Activated T-cell treated with anti-CD3 and anti-CD28 coated beads for 48 hours (primary cell): Measurements from ENCODE around the gene CDYL2.

Experiments
- DNase-seq: peaks from one replicate; pipeline ENCODE4 v3.0.0-alpha.2; 2020; ENCODE audit warnings: low read depth

The CDYL2 gene

DNA sequence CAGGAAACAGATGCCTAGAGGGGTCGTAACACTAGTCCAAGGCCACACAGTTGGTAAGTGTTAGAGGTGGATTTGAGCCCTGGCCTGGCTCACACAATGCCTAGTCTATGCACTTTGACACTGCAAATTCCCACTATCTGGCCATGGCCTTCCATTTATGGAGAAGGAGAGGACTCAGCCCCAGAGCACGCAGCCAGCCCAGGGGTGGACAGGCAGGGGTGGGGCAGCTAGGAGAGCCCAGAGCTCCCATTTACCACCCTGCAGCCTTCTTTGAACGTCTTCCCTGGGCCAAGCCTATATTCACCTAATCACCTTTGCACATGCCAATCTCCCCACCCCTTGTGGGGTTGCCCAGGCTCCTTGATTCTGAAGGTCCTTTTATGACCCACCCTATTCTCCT lies 182.4 kb downstream of the CDYL2 start:
- DNase-seq, result no peak

- no peak for DNase-seq
These were observed 183.4 kb downstream of the CDYL2 start for GRCh38 chr16:80620736-80621605.

GRCh38 chr16:80619824-80620223 lies 184.6 kb downstream of the CDYL2 start:
- DNase-seq, result no peak

- DNase-seq, result no peak
These were observed 185.3 kb downstream of the CDYL2 start for GRCh38 chr16:80618862-80619648.

DNA sequence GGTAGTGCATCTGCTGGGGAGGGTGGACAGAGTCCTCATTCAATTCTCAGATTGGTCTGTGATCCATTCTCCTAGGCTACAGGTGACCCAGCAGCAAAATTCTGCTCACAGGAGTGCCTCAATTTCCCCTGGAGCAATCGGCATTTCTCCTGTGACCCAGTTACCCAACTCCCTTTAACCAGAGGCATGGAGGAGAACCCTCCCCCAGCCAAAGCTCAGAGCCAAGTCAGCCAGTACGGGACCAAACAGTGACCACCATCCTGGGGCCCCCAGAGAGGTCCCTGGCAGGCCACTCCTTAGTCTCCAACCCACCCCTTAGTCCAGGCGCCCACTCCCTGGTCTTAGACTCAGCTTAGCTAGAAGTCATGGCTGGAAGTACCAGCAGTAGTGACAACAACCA lies 188.0 kb downstream of the CDYL2 start:
- no peak for DNase-seq

DNA sequence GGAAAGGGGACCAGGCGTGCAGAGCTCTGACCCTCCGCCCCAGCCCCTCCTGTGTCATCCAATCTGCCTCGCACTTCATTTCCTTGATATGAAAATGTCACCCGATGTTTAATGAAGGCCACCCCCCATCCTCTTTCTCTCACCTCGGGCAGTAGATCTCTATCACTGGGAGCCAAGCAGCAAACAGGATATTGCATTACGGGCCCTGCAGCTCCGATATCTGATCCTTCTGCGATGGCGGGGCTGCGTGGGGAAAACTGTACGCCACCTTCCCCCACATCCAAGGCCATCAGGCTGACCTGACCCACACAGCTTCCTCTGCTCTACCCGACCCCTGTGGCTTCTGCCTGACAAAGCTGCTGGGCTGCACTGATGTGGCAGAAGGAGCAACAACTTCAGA lies 188.7 kb downstream of the CDYL2 start:
- no peak for DNase-seq

DNA sequence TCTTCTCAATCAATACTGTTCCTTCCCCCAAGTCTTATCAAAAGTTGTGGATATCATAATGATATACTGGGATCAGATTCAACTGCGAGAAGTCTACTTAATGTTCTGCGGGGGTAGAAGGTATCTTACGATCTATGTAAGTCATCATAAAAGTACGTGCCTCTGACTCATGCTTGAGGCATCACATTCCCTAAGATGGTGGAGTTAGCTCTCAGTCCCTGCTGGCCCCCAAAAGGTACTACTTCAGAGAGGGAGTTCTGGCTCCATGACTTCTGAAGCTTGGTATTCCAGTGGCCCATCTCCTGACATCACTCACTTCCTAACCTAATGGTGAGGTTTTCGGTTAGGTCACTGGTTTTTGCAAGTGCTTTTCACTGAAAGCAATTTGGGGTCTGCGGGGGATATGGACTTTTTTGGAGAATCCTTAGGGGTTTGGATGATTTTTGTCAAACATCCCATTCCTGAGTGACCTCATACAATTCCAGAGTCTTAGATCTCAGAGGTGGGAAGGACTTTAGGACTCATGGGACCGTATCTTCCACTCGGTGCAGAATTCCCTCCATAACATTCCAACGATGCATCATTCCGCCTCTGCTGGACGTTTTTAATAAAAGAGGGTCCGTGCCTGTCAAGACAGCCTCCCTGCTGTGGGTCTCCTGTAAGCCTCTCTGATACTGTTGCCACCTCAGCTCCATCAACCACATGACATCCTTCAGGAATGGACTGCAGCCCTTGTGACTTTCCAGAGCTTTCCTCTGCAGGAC lies 189.3 kb downstream of the CDYL2 start:
- DNase-seq, result no peak

DNA sequence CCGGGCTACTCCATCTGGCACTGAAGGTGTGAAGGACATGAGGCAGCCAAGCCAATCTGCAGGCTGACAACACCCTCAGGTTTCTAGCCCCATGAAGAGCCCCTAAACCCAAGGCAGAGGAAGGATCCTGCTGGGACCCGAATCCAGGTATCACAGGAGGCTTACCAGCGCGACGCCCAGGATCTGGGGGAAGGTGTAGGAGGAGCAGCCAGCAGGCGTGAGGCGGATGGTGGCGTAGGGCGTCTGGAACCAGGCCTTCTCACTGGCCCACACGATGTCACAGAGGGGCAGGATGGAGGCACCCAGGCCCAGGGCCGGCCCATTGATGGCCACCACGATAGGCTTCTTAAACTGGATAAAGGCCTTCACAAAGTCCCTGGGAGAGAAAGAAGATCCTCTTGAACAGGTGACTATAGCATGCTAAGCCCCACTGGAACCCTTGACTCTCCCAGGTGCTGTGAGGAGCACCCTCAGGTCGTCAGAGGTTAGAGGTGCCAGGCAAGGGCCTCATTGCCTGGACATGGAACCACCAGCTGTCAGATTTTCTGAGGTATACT lies 191.9 kb downstream of the CDYL2 start:
- no peak for DNase-seq

DNA sequence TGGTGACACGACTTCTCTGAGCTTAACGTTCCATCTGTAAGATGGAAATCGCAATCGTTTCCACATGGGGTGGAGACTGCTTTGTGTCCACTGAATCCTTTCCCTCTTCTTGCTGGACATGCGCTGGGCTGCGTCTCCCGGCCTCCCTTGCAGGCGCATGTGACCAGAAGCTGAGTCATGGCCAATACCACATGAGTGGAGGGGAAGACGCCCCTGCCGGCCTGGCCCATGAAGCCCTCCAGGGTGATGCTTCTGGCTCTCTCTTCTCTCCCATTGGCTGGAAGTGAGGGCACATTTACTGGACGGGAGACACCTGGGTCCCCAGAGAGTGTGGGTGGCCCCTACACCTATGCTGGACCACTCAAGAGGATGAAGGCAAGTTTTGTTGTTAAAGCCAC lies 192.5 kb downstream of the CDYL2 start:
- no peak for DNase-seq

DNA sequence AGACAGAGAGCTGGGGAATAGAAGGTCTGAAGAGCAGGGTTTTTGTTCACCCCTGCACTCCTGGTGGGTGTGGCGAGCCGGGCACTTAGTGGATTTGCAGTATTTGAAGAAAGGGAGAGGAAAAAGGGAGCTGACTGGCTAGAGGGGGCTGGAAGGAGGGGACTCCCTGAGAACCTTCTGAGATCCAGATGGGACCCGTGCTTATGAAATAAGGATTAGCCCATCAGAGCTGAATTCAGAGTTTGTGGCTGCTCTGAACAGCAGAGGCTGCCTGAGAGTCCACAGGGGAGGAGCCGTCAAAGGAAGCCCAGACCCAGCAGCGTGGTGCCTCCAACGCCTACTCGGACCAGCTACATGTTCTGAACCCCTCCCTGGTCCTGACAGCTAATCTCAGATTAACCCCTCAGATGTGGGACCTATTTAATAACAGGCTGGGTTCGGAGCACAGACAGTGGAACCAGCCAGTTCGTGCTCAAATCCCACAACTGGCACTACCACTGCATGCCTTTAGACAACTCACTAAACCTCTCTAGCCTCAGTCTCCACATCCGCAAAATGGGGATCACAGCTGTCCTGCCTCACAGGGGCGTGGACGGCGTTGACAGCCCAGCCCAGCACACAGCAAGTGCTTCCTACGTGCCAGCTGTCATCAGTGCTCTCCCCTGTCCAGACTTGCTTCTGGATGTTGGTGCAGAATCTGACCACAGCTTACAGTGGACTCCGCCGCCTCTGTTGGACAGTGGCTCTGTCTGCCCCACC lies 193.0 kb downstream of the CDYL2 start:
- no peak for DNase-seq

DNA sequence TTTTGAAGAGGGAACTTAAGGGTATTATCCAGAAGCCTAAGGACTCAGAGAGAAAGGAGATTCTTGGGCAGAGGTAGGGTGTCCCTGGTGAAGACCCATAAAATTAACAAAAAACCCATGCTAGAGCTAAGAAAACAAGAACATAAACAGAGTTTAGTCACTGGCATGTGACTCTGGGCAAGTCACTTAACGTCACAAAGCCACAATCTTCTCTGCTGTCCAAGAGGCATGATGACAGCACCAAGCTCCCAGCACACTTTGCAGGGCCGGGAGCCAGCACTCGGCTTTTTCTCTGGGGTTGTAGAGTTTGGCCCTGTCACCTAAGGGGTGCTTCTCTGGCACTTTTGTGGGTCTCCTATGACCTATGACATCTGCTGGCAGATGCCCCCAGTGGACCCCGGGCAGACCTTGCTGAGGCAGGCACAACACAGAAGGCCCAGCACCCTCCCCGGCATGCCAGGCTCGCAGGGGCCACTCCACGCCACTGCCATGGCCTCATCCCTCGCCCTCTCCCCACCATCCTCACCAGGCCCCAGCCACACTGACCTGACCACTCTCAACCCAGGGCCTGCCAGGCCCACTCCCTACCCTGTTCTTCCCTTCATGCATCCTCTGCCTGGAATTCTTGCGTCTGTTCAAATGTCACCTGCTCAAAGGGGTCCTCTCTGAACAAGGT lies 193.8 kb downstream of the CDYL2 start:
- DNase-seq, result no peak

DNA sequence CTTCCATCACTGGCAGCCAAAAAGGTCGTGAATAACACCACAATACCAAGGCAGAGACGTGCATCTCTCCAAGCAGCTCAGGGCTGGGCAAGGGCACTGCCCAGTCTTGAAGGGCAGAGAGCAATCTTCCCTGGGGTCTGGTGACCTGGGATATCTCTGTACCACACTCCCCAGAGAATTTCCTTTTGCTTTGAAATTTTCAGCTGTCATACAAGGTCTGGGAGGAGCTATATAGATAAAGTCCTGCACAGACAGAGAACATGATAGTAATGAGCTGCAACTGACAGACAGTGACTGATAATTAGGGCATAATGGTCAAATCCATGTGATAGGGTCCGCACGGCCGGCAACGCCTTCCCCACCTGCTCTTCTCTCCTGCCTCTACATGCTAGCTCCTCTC lies 195.5 kb downstream of the CDYL2 start:
- DNase-seq, result no peak

DNA sequence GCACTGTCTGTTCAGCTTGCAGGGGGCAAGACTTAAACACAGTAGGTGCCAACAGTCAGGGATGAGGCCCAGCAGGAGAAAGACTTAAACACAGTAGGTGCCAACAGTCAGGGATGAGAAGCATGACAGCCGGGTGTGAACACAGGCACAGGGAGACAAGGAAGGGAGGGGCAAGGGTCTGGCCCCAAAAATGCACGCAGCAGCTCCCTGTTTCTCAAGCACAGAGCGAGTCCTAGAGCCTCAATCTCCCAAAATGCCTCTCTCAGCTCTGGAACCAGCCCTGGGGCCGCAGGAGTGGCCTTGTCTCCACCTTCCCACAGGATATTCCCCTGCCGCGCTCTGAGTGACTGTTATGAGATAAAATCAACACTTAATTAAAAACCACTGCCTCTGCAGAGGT lies 197.2 kb downstream of the CDYL2 start:
- DNase-seq, result no peak

DNA sequence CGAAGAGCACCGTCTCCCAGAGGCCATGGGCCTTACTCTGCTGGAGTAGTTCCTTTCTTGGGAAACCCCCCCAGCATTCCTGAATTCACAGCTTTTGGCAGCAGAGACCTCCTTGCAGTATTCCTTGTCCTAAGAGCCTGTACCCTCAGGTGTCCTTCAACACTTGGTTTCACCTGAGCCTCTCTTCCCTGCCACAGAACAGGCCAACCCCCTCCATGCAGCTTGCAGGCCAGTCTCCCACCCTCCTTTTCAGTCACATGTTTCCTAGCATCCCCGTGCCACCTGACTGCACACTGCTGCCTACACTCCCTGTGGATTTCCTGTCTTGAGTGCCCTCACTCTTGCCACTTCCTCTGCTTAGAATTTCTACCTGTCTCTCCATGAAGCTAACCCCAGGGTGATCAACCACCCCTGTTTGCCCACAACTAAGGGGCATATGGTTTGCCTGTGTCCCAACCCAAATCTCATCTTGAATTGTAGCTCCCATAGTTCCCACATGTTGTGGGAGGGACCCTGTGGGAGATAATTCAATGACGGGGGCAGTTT lies 198.1 kb downstream of the CDYL2 start:
- DNase-seq, result no peak

DNA sequence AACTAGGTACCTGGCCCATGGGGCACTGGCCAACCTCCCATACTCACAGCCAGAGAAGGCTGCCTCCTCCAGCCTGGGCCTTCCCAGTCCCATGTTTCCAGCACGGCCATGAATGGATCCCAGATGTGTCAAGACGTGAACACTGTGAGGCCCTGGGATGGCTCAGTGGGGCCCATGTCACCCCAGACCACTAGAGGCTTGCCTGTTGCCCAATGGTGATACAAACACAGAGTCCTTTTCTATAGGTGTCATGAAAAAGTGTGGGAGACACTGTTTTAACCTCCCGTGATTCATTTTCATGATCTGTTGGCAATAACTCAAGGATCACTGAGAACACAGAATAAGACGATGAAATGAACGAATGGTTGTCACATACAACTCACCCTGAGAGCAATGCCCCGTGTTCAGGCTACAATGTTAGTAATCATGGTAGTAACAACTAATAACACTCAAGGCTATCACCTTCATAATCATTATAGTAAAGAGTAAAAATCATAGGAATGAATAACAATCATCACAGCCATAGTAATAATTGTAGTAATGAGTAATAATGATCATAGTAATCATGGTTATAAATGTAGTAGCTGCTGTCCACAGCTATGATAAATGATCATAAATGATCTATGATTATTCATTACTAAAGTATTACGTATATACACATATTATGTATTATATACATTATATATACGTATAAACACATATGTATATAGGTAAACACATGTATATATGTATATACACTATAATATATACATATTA lies 199.6 kb downstream of the CDYL2 start:
- DNase-seq, result no peak

- DNase-seq, result no peak
These were observed 201.5 kb downstream of the CDYL2 start for GRCh38 chr16:80602894-80603293.

DNA sequence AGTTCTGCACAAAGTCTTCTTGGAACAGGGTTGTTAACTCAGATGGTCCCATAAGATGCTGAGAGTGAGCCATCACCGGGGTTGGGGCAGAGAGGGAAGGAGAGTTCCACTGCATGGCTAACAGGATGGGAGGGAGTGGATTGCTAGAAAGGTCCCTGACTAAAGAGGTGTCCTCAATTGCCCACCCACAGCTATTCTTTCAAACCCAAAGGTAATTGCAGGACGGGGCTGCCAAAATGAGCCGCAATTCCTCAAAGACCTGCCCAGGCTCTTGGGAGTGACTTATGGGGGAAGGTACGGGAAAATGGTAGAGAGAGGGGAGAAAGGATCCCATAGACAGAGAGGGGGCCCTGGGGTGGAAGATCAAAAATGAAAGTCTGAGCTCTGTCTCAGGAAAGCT lies 203.2 kb downstream of the CDYL2 start:
- no peak for DNase-seq

DNA sequence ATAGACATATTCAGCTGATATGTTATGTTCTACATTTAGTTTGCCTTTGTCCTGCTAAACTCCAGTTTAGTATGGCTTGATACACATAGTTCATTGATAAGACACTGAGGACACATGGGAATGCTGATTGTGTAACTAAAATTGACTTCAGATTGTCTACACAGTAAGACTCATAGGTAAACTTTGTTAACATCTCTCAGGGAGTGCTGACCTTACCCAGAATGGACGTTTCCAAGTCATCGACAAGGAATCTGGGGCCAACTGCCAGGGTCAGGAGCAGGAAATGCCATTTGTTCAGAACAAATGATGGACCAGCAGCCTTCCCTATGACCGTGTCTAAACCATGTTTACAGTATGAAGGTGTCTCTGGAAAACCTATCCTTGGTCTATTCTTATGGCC lies 204.9 kb downstream of the CDYL2 start:
- DNase-seq, result no peak

DNA sequence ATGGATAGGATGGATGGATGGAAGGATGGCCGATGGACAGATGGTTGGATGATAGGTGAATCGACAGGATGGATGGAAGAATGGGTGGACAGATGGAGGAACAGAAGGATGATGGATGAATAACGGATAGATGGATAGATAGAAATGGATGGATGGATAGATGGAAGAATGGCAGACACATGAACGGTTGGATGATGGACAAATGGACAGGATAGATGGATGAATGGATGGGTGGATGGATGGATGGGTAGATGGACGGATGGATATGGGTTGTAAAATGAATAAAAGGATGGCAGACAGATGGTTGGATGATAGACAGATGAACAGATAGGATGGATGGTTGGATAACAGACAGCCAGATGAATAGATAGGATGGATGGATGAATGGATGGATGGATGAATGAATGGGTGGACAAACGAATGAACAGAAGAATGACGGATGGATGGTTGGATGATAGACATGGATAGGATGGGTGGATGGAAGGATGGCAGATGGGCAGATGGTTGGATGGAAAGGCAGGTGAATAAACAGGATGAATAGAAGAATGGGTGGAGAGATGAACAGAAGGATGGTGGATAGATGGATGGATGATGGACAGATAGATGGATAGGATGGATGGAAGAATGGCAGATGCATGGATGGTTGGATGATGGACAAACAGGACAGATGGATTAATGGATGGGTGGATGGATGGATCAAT lies 207.7 kb downstream of the CDYL2 start:
- DNase-seq, result no peak
